HL-60 (cell line): Measurements from ENCODE around the gene FAM114A2.

Experiments used
- DNase-seq, 2 experiments: peaks; one replicate each; pipeline ENCODE4 v3.0.0-alpha.2; 2010 to 2020; ENCODE audit warnings: low read depth in 1 of 2, low spot score in 1 of 2
- H3K27ac ChIP-seq: fragments of 250-450 bp; sonication (Bioruptor Pico); replicated peaks from 2 replicates; pipeline ENCODE4 v1.5.1; 2020; ENCODE audit warnings: mild to moderate bottlenecking, moderate library complexity
- H3K27me3 ChIP-seq: fragments of 250-450 bp; sonication (Bioruptor Pico); 2 replicates; pipeline ENCODE4 v1.5.1; 2021; ENCODE audit warnings: mild to moderate bottlenecking, moderate library complexity; ENCODE audit not compliant: insufficient read depth, poor library complexity, severe bottlenecking
- H3K4me3 ChIP-seq: replicated peaks from 2 replicates; pipeline ENCODE4 v1.5.1; 2011; ENCODE audit warnings: mild to moderate bottlenecking, control low read depth, low read length; ENCODE audit not compliant: insufficient read depth
- GABPA ChIP-seq: IDR thresholded peaks from 2 replicates; pipeline ENCODE4 v1.6.1; 2012; ENCODE audit warnings: low read depth
- POLR2AphosphoS5 ChIP-seq: IDR thresholded peaks from 2 replicates; pipeline ENCODE4 v1.6.1; 2012; ENCODE audit warnings: low read depth
- SPI1 ChIP-seq: IDR thresholded peaks from 2 replicates; pipeline ENCODE4 v1.6.1; 2012; ENCODE audit warnings: low read depth, mild to moderate bottlenecking, borderline replicate concordance
- TF ChIP-seq, protein P1 (sequence below): IDR thresholded peaks from 2 replicates; pipeline ENCODE4 v1.6.1; 2012; ENCODE audit warnings: low read depth; ENCODE audit not compliant: insufficient replicate concordance
- TF ChIP-seq, protein P2 (sequence below): IDR thresholded peaks from one replicate; pipeline ENCODE4 v1.5.1; 2011; ENCODE audit warnings: low read length, control low read depth, inconsistent platforms; ENCODE audit not compliant: insufficient read depth

FAM114A2 gene

DNA sequence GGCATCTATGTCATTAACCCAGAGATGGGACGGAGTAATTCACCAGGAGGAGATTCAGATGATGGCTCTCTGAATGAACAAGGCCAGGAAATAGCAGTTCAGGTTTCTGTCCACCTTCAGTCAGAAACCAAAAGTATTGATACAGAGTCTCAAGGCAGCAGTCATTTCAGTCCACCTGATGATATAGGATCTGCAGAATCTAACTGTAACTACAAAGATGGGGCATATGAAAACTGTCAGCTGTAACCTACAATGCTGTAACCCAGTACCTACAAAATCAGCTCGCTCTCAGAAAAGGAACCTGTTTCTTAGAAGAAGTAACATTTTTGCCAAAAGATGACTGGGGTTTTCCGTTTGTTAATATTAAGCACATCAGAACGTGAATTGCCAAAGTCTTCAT lies 14.8 kb upstream of the FAM114A2 start:
- DNase-seq, result no peak
- no peaks in the 10 kb centered on the region for H3K27me3 ChIP-seq
- H3K27ac ChIP-seq, result no peak overlapping the region
- H3K4me3 ChIP-seq, result no peak overlapping the region
- TF ChIP-seq SPI1 (no peak), GABPA (no peak), POLR2AphosphoS5 (no peak)
- TF ChIP-seq, protein P1, sequence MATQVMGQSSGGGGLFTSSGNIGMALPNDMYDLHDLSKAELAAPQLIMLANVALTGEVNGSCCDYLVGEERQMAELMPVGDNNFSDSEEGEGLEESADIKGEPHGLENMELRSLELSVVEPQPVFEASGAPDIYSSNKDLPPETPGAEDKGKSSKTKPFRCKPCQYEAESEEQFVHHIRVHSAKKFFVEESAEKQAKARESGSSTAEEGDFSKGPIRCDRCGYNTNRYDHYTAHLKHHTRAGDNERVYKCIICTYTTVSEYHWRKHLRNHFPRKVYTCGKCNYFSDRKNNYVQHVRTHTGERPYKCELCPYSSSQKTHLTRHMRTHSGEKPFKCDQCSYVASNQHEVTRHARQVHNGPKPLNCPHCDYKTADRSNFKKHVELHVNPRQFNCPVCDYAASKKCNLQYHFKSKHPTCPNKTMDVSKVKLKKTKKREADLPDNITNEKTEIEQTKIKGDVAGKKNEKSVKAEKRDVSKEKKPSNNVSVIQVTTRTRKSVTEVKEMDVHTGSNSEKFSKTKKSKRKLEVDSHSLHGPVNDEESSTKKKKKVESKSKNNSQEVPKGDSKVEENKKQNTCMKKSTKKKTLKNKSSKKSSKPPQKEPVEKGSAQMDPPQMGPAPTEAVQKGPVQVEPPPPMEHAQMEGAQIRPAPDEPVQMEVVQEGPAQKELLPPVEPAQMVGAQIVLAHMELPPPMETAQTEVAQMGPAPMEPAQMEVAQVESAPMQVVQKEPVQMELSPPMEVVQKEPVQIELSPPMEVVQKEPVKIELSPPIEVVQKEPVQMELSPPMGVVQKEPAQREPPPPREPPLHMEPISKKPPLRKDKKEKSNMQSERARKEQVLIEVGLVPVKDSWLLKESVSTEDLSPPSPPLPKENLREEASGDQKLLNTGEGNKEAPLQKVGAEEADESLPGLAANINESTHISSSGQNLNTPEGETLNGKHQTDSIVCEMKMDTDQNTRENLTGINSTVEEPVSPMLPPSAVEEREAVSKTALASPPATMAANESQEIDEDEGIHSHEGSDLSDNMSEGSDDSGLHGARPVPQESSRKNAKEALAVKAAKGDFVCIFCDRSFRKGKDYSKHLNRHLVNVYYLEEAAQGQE, result no peak
- TF ChIP-seq, protein P2, sequence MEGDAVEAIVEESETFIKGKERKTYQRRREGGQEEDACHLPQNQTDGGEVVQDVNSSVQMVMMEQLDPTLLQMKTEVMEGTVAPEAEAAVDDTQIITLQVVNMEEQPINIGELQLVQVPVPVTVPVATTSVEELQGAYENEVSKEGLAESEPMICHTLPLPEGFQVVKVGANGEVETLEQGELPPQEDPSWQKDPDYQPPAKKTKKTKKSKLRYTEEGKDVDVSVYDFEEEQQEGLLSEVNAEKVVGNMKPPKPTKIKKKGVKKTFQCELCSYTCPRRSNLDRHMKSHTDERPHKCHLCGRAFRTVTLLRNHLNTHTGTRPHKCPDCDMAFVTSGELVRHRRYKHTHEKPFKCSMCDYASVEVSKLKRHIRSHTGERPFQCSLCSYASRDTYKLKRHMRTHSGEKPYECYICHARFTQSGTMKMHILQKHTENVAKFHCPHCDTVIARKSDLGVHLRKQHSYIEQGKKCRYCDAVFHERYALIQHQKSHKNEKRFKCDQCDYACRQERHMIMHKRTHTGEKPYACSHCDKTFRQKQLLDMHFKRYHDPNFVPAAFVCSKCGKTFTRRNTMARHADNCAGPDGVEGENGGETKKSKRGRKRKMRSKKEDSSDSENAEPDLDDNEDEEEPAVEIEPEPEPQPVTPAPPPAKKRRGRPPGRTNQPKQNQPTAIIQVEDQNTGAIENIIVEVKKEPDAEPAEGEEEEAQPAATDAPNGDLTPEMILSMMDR, result no peak

DNA sequence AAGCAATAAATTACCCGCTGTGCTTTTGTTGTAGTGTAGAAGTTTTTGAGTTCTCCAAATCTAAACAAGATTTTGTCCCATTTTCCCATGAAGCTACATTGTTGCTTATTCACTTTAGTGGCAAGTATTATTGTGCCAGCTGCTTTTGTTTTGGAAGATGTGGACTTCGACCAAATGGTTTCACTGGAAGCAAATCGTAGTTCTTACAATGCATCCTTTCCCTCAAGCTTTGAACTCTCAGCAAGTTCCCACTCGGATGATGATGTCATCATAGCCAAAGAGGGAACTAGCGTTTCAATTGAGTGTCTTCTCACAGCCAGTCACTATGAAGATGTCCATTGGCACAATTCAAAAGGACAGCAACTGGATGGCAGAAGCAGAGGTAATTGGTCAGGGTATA lies 10.9 kb upstream of the FAM114A2 start:
- H3K27me3 ChIP-seq, result no peaks in the 10 kb centered on the region
- TF ChIP-seq GABPA, result no peak
- no peak for TF ChIP-seq SPI1
- no peak overlapping the region for H3K27ac ChIP-seq
- H3K4me3 ChIP-seq, result no peak overlapping the region
- DNase-seq, result peak; percentile 15 to 42

DNA sequence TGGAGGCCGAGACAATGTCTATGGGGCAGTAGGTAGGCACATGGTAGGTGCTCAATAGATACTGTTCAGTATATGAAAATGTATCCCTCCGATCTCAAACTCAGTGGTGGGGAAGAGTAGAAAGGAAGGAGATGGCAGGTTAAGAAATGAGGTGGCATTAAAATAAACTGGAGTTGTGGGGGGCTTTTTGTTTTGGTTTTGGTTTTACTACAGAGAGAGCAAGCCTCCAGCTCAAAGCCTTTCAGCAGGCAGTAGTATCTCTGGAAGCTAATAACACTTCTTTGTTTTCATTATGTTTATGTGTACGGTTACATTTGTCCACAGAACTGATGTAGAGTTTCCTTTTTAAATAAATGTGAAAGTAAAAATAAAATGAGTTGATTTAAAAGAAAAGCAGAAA lies 8.6 kb upstream of the FAM114A2 start:
- no peak overlapping the region for H3K27ac ChIP-seq
- DNase-seq, result no peak
- no peak overlapping the region for H3K4me3 ChIP-seq
- H3K27me3 ChIP-seq, result no peaks in the 10 kb centered on the region
- TF ChIP-seq GABPA (no peak), POLR2AphosphoS5 (no peak), SPI1 (no peak)
- TF ChIP-seq, protein P1, result no peak
- TF ChIP-seq, protein P2, result no peak

DNA sequence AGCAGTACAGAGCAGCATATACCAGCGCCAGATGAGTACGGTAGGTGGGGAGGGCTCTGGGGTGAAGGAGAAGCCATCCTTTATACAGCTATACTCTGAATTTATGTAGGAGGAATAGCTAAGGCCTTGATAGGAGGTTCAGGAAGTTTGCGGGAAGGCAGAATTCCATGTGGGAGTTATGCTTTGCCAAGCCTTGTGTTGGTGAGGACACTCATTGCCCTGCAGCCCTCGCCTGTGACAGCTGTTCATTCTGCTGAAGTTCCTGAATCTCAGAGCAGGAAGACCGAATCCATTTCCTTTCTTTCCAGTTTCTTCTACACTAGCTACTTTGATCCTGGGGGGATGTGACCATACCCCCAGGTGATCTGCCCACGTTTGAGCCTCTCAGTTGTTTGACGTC lies 7.8 kb upstream of the FAM114A2 start:
- H3K27me3 ChIP-seq, result no peaks in the 10 kb centered on the region
- no peak overlapping the region for H3K4me3 ChIP-seq
- TF ChIP-seq GABPA (no peak), POLR2AphosphoS5 (no peak), SPI1 (no peak)
- TF ChIP-seq, protein P1, result no peak
- TF ChIP-seq, protein P2, result no peak
- no peak overlapping the region for H3K27ac ChIP-seq
- DNase-seq, result no peak
